Endothelial cell of umbilical vein (primary cell): ENCODE data around the gene KCNE1.

Experiments used
- GATA2 ChIP-seq: IDR thresholded peaks from 2 replicates; pipeline ENCODE4 v1.7.0; 2011; ENCODE audit warnings: low read depth, mild to moderate bottlenecking, moderate library complexity, mixed read lengths, low read length; ENCODE audit not compliant: insufficient read length, insufficient read depth
- POLR2A ChIP-seq: IDR thresholded peaks from 2 replicates; pipeline ENCODE4 v1.6.1; 2012; ENCODE audit warnings: low read depth, mild to moderate bottlenecking, control low read depth, low read length
- POLR2AphosphoS5 ChIP-seq: IDR thresholded peaks from 2 replicates; pipeline ENCODE4 v1.6.1; 2012; ENCODE audit warnings: low read depth, mild to moderate bottlenecking, control low read depth, low read length, moderate library complexity; ENCODE audit not compliant: insufficient read depth
- TF ChIP-seq, protein P1 (sequence below), 2 donors: IDR thresholded peaks; 1 replicate in 1 of 2; 2 replicates in 1 of 2; pipeline ENCODE4 v1.5.1; 2011; ENCODE audit warnings: low read length in 2 of 2, mild to moderate bottlenecking in 2 of 2, moderate library complexity in 2 of 2, control low read depth in 1 of 2, inconsistent platforms in 1 of 2, low read depth in 1 of 2; ENCODE audit not compliant: insufficient read depth in 1 of 2; ENCODE audit errors: extremely low read depth in 1 of 2
- TF ChIP-seq, protein P2 (sequence below): IDR thresholded peaks from 2 replicates; pipeline ENCODE4 v1.6.1; 2011; ENCODE audit not compliant: insufficient read depth, insufficient read length

DNA sequence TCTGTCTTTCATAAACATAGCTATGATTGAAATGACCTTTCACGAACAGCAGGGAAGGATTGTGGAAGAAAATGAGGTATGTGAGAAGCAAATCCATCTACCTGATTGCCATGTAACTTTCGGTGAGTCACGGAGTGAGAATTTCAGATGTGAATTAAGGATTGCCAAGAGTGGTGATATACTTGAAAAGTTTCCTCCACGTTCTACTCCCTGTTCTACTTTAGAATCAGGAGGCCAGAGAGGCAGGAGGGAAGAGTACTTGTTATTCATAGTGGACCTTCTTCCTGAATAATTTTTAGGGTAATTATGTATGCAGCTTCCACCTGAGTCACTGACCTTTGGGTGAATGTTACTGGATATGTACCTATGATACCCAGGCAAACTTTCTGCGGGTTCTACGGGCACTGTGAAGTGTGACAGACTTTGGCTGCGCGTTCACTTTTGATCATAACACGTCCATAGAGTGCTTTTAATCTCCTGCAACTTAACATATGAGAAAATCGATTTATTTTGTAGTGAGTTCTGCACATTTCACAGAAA, 2.6 kb upstream of the KCNE1 start:
- no peak for TF ChIP-seq GATA2
- no peak for TF ChIP-seq POLR2A
- TF ChIP-seq, protein P1, sequence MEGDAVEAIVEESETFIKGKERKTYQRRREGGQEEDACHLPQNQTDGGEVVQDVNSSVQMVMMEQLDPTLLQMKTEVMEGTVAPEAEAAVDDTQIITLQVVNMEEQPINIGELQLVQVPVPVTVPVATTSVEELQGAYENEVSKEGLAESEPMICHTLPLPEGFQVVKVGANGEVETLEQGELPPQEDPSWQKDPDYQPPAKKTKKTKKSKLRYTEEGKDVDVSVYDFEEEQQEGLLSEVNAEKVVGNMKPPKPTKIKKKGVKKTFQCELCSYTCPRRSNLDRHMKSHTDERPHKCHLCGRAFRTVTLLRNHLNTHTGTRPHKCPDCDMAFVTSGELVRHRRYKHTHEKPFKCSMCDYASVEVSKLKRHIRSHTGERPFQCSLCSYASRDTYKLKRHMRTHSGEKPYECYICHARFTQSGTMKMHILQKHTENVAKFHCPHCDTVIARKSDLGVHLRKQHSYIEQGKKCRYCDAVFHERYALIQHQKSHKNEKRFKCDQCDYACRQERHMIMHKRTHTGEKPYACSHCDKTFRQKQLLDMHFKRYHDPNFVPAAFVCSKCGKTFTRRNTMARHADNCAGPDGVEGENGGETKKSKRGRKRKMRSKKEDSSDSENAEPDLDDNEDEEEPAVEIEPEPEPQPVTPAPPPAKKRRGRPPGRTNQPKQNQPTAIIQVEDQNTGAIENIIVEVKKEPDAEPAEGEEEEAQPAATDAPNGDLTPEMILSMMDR (IDR thresholded peaks at IDR 0.05; ENCODE audit: extremely low read depth in 1 of 2, insufficient read depth in 1 of 2, low read depth in 1 of 2, low read length in 2 of 2), result no peak
- TF ChIP-seq, protein P2, sequence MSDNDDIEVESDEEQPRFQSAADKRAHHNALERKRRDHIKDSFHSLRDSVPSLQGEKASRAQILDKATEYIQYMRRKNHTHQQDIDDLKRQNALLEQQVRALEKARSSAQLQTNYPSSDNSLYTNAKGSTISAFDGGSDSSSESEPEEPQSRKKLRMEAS, result no peak
- no peak for TF ChIP-seq POLR2AphosphoS5
